Right lobe of liver (tissue), 6 donors: ENCODE measurements around the gene KCNMA1. TPM values are rescaled to one million over a fixed set of nuclear protein-coding genes. Genes with fewer than 3 reads are reported as not detected.

Source experiments
- ATAC-seq, 4 donors: fragments of 200-7000 bp; cut with Tn5 transposase; one replicate each; pipeline ENCODE4 v1.9.1; 2020; ENCODE audit warnings: mild to moderate bottlenecking in 4 of 4, moderate library complexity in 4 of 4
- DNase-seq, 3 donors: peaks; one replicate each; pipeline ENCODE4 v3.0.0-alpha.2; 2020
- H3K27ac ChIP-seq, 3 donors: fragments of 200-600 bp; one replicate each; pipeline ENCODE4 v1.8.0; 2022
- H3K27me3 ChIP-seq, 2 donors: fragments of 200-600 bp; one replicate each; pipeline ENCODE4 v1.8.0; 2022
- H3K36me3 ChIP-seq, 4 donors: fragments of 200-600 bp; sonication (generic) in 1 of 4; one replicate each; pipeline versions ENCODE4 v1.5.1 to v1.8.0; 2017 to 2022; ENCODE audit warnings: control low read depth in 1 of 4
- H3K4me1 ChIP-seq, 4 donors: fragments of 200-600 bp; sonication (generic) in 1 of 4; one replicate each; pipeline versions ENCODE4 v1.5.1 to v1.8.0; 2017 to 2022; ENCODE audit warnings: control low read depth in 1 of 4
- H3K4me3 ChIP-seq, 3 donors: fragments of 200-600 bp; one replicate each; pipeline ENCODE4 v1.8.0; 2022
- H3K9me3 ChIP-seq, 4 donors: fragments of 200-600 bp; sonication (generic) in 1 of 4; one replicate each; pipeline versions ENCODE4 v1.5.1 to v1.8.0; 2017 to 2022; ENCODE audit warnings: control low read depth in 1 of 4
- POLR2A ChIP-seq: fragments of 450-650 bp; IDR thresholded peaks from one replicate; pipeline ENCODE4 v1.6.1; 2017; ENCODE audit warnings: antibody characterized with exemption, mild to moderate bottlenecking
- WGBS: methylation state at CpG from one replicate; pipeline ENCODE4 v1.1.6; 2018; ENCODE audit warnings: low coverage, low lambda C conversion rate; ENCODE audit not compliant: insufficient coverage; ENCODE audit errors: missing lambda C conversion rate; 5-methylcytosine and 5-hydroxymethylcytosine counted together
- intact Hi-C, 2 donors: fragments of 100-400 bp; cut with DNase I; formaldehyde crosslinking; loops; one replicate each; pipeline versions ENCODE4 v1.11.2 to v1.14.1; 2022
- total RNA-seq, 6 experiments: library from RNA; depleted of rRNA in 2 of 6; stranded (reverse); fragments of >200 nt in 2 of 6; fragmentation: NEBNext Ultra II Directional in 3 of 6; extraction: Animal tissue kit (Norgen Biotek cat#: 25700) in 3 of 6; gene quantifications; one replicate each; pipeline versions ENCODE4 v1.1.0 to v1.2.4, GENCODE V29; 2016 to 2023
- TF ChIP-seq, protein P1 (sequence below), 4 donors: fragments of 200-600 bp in 3 of 4; fragments of 450-650 bp in 1 of 4; IDR thresholded peaks; one replicate each; pipeline versions ENCODE4 v1.5.1 to v1.8.0; 2016 to 2022; ENCODE audit warnings: antibody characterized with exemption in 4 of 4, mild to moderate bottlenecking in 2 of 4
- donor health status: DM: no; HTN: yes; CAD: no.
- donor health status: DM: no; HTN: no; CAD: no.
- donor health status: DM: no; HTN: no; CAD: no.
- donor health status: DM: no; HTN: yes; CAD: no.
- donor health status: DM: no; HTN: yes; CAD: no.

The KCNMA1 gene
- total RNA-seq, 6 experiments from 2014 or later, result 5.7 to 48.0 (median 15.1) TPM

DNA sequence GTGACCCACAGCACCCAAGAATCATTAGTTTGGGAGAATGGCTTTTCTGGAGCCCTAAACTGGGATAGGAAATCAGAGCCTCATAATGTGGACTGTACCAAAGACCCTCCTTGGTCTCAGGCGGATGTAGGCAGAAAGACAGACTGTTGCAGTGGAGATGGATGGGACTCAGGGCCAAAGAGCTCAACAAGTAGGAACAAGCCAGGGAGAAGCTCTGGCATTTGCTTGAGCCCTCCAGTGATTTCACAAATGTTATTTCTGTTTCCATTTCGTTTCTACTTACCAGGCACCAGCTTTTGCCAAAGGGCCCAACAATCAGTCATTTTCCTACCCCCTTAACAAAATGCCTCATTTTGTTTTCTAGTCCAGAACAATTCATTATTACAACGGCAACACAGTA, 762.7 kb downstream of the KCNMA1 start:
- 64% methylated on average over 3 of the region's 3 CpGs for WGBS
- no peak overlapping the region for H3K4me3 ChIP-seq
- ATAC-seq (no peak), DNase-seq (no peak)
- H3K36me3 ChIP-seq, result no peaks in the 10 kb centered on the region
- no peak overlapping the region for H3K27ac ChIP-seq
- no peaks in the 10 kb centered on the region for H3K9me3 ChIP-seq
- no peaks in the 10 kb centered on the region for H3K4me1 ChIP-seq
- H3K27me3 ChIP-seq, result no peaks in the 10 kb centered on the region
- intact Hi-C loops, result no loop called here
- no peak for TF ChIP-seq POLR2A
- TF ChIP-seq, protein P1, sequence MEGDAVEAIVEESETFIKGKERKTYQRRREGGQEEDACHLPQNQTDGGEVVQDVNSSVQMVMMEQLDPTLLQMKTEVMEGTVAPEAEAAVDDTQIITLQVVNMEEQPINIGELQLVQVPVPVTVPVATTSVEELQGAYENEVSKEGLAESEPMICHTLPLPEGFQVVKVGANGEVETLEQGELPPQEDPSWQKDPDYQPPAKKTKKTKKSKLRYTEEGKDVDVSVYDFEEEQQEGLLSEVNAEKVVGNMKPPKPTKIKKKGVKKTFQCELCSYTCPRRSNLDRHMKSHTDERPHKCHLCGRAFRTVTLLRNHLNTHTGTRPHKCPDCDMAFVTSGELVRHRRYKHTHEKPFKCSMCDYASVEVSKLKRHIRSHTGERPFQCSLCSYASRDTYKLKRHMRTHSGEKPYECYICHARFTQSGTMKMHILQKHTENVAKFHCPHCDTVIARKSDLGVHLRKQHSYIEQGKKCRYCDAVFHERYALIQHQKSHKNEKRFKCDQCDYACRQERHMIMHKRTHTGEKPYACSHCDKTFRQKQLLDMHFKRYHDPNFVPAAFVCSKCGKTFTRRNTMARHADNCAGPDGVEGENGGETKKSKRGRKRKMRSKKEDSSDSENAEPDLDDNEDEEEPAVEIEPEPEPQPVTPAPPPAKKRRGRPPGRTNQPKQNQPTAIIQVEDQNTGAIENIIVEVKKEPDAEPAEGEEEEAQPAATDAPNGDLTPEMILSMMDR (IDR thresholded peaks at IDR 0.05), result no peak

DNA sequence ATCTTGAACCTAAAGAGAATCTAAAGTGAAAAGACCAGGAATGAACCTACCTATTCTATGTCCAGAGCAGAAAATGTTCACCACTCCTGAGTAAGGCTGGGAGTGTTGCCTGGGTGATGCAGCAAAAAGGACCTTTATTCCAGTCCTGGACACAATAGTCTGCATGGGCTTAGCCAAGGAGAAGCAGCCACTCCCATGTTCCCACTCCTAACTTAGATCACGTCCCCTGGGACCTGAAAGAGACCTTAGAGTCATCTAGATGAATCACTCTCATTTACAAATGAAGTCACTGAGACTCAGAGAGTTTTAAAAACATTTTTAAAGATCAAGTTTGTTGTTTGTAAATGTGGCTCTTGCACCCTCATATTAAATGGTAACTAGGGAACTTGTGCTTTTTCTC, 763.4 kb downstream of the KCNMA1 start:
- intact Hi-C loops, result no loop called here
- Histone ChIP-seq H3K36me3 (no peaks in the 10 kb centered on the region), H3K4me1 (no peaks in the 10 kb centered on the region), H3K27ac (no peak overlapping the region), H3K4me3 (no peak overlapping the region), H3K27me3 (no peaks in the 10 kb centered on the region), H3K9me3 (no peaks in the 10 kb centered on the region)
- TF ChIP-seq, protein P1 (IDR thresholded peaks at IDR 0.05), result no peak
- no peak for TF ChIP-seq POLR2A
- WGBS, result 64% methylated on average over 1 of the region's 1 CpG
- DNase-seq, result no peak
- no peak for ATAC-seq

DNA sequence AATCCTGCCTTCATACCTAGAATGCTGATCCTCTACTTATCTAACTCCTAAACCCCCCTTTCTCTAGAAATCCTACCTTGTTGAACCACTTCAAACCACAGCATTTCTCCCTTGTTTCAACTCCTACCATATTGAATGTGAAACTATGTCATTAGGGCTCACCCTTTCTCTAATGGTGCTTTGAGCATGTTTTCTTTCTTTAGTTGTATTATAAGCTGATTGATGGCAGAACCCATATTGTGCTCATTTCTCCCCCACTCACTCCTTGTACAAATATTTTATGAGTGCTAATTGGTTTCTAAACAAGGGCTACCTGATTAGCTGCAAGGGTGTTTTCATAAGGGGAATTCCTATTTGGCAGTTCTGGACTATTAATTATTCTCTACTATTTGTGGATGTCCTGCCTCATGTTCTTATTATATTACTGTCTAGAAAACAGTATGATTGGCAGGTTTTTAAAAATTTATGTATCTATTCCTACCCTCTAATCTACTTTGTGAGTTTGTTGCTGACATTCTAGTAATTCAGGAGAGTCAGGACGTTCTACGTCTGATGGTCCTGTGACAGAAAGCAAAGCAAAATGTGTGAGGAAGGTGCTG, 765.8 kb downstream of the KCNMA1 start:
- DNase-seq, result no peak
- no peaks in the 10 kb centered on the region for H3K9me3 ChIP-seq
- peaks cover 0 to 4% (median 0%) of the 10 kb centered on the region in 4 donors for H3K4me1 ChIP-seq
- ATAC-seq, result no peak
- 71% methylated on average over 2 of the region's 2 CpGs for WGBS
- TF ChIP-seq, protein P1 (IDR thresholded peaks at IDR 0.05), result no peak
- no peak for TF ChIP-seq POLR2A
- H3K36me3 ChIP-seq, result no peaks in the 10 kb centered on the region
- no peaks in the 10 kb centered on the region for H3K27me3 ChIP-seq
- no peak overlapping the region for H3K4me3 ChIP-seq
- H3K27ac ChIP-seq, result no peak overlapping the region
- intact Hi-C loops, result no loop called here

DNA sequence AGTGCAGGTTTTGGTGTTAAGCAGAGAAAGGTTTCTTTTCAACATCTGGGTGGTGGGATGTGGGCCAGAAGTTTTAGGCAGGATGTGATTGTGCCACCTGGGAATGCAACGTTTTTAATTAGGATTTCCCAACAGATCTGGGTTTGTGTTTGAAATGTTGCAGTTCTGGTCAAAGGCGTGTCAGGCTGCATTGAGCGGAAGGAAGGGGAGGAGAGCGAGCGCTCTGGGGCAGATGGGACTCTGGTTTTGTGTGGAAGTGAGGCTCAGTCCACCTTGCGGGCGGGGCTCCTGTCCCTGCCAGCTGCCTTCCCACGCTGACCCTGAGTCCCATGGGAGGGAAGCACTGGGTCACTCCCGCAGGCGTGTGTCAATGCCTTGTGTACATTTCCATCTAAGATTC, 767.7 kb downstream of the KCNMA1 start:
- ATAC-seq, result no peak
- TF ChIP-seq, protein P1 (IDR thresholded peaks at IDR 0.05), result no peak
- TF ChIP-seq POLR2A, result no peak
- H3K27me3 ChIP-seq, result no peaks in the 10 kb centered on the region

More for the DNA sequence above, 767.7 kb downstream of the KCNMA1 start:
- 21% methylated on average over 2 of the region's 10 CpGs for WGBS
- Histone ChIP-seq H3K36me3 (no peaks in the 10 kb centered on the region), H3K4me1 (peaks cover 0 to 4% (median 0%) of the 10 kb centered on the region in 4 donors), H3K9me3 (no peaks in the 10 kb centered on the region), H3K27ac (no peak overlapping the region), H3K4me3 (no peak overlapping the region)
- DNase-seq, result no peak
- intact Hi-C loops, result no loop called here
